HG03469 (cell line): Measurements from ENCODE around the gene KCNQ1.
"Not testable (repeated sequence)": the region's sequence is repeated elsewhere in the genome, so short reads cannot be mapped to it uniquely, and the experiment has no call there.

Experiments used
- ATAC-seq: cut with Tn5 transposase; IDR thresholded peaks from one replicate; pipeline ENCODE4 v1.9.1; 2021; ENCODE audit warnings: mild to moderate bottlenecking, moderate library complexity, moderate number of reproducible peaks; ENCODE audit not compliant: unreplicated experiment

The KCNQ1 gene

DNA sequence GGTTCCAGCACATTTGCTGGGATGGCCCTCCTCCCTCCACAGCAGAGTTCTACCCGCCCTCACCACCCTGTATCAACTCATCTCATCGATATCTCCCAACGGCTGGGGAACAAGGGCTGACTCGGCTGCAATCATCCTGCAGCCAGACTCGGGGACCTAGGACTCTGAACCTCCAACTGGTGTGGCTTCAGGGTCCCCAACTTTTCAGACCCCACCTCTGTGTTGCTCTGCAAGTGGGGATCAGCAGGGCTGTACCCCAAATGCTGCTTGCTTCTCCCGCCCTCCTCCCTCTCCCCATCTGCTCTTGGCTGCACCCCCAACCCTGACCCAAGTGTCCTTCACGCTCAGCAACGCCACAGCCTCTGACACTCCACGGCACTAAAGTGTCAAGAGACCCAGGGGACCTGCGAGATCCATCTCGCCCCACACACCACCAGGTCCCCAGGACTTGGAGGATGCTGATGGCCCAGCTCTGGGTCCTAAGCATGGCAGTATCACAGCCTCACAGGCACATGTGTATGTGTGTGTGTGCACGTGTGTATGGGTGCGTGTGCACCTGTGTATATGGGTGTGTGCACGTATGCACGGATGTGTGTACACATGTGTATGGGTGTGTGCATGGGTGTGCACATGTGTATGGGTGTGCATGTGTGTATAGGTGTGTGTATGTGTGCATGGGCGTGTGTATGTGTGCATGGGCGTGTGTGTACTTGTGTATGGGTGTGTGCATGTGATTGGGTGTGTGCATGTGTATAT lies 26.4 kb downstream of the KCNQ1 start:
- no peak for ATAC-seq

- ATAC-seq = no peak
Observed at GRCh38 chr11:2471804-2472096, 26.9 kb downstream of the KCNQ1 start.

DNA sequence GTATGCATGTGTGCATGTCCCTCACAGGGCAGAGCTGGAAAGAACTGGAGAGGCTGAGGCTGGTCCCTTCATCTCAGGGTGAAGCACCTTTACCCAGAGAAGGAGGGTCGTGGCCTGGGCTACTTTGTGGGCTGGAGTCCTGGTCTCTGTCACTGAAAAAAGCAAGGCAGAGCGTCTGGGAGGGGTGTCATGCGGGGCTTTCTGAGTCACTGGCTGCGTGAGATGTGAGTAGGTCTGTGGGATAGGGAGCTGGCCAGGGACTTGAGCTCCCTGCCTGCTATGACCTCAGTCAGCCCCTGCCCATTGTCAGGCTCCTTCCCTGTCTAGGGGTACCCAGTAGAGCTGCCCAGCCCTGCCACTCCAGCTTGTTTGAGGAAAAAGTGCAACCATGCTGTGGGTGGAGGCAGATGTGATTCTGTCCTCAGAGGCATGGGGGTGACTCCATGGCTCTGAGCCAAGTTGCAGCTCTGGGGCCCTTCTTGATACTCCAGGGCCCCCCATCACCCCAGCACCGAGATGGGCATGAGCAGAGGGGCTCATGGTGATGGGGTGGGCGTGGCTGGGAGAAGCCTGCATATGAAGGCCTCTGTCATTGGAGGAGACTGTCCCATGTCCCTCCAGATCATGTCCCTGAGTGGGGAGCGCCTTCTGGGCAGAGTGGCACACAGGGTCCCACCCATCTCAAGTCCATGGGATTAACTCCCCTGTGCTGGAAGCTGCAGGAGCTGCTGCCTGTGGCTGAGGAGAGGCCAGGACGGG lies 27.8 kb downstream of the KCNQ1 start:
- ATAC-seq = no peak

DNA sequence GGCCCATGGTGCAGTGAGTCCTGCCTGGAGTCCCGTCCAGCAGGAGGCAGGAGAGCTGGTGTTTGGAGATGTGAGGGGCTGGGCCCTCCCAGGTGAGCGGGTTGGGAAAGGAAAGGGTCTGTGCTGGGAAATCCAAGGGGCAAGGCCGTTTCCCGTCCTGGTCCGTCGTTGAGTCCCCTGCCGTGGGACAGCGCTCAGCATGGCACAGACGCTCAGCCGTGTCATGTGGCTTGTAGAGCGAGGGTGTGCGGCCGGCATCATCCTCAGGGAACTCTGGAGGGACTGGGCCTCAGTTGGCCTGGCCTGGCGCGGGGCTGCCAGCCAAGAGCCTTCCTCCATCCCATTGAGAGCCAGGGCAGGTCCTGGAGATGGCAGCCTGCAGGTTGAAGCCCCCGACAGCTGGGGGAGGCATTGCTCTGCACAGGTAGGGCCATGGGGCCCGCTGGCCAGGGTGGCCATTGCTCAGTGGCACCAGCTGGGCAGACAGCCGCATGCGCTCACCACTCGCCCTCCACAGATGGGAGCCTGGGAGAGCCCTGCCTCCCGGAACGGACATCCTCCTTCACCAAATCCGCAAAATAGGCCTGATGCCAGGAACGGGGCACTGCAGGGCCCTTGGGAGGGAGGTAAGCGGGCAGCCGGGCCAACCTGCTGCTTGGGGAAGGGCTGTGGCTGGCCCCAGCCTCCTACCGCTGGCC lies 28.7 kb downstream of the KCNQ1 start:
- no peak for ATAC-seq

DNA sequence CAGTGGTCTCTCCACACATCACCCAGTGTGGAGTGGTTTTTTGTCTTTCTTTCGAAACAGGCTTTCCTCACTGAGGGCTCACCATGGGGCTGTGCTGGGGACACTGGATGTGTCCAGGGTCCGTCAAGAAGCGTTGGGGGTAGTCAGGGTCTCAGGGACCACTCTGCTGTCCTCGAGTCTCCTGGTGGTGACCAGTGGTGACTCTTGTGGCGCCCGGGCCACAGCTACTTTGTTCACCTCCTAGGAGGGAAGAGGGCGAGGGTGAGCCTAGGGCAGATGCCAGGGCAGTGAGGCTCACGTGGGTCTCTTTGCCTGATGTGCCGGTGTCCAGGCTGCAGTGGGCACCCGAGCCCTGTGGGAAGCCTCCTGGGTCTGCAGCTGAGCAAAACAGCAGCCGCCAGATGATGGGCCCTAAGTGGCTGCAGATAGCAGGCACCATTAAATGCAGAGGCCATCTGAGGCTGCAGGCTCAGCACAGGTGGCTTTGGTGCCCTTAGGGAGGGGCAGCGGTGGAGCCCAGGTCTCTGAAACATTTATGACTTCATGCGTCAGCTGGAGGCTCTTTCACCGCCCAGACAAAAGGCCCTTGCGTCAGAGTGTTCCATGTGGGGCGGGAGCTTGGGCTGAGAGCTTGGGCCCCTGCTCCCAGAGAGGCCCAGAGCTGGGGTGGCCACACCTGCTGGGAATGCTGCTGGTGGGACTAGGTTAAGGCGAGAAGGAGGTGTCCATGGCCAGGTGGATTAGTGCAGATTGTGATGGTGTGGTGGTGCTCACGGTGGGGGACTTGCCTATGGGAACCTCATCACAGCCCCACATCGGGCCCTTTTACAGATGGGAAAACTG lies 29.5 kb downstream of the KCNQ1 start:
- no peak for ATAC-seq

DNA sequence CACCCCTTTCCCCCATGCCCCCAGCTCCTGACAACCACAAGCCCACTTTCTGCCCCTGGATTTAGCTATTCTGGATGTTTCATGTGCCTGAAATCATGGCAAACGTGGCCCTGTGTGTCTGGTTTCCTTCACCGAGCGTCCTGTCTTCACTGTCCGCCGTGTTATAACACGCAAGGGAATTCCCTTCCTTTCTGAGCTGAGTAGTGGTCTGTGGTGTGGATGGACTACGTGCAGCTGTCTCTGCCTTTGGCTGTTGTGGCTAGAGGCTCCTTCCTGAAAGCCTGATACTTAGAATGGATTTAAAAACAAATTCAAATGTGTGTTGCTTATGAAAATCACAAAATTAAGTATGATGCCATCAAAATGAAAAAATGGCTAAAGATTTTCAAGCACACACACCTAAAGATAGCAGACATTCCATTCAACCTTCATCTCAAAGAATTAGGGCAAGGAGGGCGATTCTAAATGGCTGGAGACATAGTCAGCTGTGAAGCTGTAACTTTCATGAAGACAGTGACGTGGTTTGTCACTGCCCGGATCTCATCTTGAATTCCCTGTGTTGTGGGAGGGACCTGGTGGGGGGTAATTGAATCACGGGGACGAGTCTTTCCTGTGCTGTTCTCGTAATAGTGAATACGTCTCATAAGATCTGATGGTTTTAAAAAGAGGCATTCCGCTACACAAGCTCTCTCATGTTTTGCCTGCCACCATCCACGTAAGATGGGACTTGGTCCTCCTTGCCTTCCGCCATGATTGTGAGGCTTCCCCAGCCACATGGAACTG lies 30.5 kb downstream of the KCNQ1 start:
- ATAC-seq = no peak

GRCh38 chr11:2477254-2477653 lies 32.4 kb downstream of the KCNQ1 start:
- no peak for ATAC-seq

GRCh38 chr11:2477936-2478335 lies 33.1 kb downstream of the KCNQ1 start:
- ATAC-seq = no peak

DNA sequence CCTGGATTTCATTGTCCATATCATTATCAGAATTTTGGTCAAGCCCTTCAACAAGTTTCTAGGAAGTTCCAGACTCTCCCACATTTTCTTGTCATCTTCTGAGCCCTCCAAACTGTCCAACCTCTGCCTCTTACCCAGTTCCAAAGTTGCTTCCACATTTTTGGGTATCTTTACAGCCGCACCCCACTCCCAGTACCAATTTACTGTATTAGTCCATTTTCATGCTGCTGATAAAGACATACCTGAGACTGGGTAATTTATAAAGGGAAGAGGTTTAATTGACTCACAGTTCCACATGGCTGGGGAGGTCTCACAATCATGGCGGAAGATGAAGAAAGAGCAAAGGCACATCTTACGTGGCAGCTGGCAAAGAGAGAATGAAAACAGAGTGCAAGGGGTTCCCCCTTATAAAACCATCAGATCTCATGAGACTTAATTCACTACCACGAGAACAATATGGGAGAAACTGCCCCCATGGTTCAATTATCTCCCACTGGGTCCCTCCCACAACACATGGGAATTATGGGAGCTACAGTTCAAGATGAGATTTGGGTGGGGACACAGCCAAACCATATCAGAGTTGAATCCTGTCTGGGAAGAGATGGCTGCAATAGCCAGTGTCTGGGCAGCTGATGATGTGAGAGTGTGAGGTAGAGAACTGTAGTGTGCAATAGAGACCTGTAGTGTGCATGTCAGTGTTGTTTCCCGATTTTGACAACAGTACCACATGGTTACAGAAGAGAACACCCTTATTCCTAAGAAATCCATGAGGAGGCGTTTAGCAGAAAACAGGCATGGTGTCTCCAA lies 35.5 kb downstream of the KCNQ1 start:
- not testable (repeated sequence) for ATAC-seq

- ATAC-seq = no peak
Observed at GRCh38 chr11:2480874-2481220, 36.0 kb downstream of the KCNQ1 start.

GRCh38 chr11:2481253-2481652 lies 36.4 kb downstream of the KCNQ1 start:
- no peak for ATAC-seq

GRCh38 chr11:2482204-2482603 lies 37.4 kb downstream of the KCNQ1 start:
- no peak for ATAC-seq

DNA sequence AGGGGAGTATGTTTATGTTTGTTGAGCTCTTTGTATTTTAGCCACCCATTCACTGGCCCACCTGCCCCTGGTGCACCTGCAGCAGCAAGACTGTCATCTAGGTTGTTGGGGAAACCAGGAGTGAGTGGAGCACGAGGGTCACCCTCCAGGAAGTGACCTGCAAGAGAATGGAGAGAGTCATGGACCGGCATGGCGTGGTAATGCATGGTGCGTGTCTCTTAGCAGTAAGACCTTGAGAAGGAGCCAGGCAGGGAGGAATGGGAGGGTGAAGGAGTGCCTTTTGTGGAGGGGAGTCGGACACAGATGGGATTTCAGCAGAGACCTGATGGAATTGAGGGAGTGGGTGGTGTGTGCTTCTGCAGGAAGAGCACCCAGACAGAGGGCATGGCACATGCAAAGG lies 37.9 kb downstream of the KCNQ1 start:
- ATAC-seq = no peak

GRCh38 chr11:2483426-2483825 lies 38.6 kb downstream of the KCNQ1 start:
- no peak for ATAC-seq

DNA sequence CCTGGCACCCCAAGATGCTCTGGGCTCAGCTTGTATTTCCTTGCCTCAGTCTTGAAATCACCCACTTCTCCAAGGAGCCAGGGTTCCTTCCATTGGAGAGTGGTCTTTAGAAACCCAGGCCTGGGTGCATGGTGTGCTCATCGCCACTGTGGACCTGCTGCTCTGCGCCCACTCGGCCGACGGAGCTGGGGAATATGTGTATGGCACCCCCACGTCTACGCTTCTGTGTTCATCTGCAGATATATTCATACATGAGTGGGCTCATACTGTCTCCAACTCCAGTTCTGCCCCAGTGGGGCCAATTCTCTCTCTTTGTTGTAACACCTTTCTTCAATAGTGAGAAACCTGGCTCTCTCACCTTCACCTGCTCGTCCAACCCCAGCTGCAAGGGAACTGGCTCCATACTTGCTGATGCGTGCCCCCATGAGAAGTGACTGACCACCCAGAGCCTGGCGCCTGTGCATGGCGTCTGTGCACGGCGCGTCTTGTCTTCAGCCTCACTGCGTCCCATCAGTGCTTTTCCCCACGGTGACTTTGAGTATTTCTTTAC lies 39.8 kb downstream of the KCNQ1 start:
- no peak for ATAC-seq

- no peak for ATAC-seq
Observed at GRCh38 chr11:2488004-2488403, 43.2 kb downstream of the KCNQ1 start.

DNA sequence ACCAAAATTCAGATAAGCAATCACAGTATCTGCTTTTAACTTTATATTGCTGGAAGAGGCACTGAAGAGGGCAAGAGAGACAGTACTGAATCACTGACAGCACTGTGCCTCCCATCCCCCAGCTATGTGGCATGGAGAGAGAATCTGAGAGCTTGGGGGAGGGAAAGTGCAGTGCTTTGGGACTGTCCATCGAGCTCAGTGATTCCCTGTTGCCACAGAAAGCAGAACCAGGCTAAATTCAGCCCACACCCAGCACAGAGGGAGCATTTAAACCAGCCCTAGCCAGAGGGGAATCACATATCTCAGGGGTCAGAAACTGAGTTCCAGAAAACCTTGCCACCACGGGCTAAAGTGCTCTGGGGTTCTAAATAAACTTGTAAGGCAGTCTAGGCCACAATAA lies 44.3 kb downstream of the KCNQ1 start:
- no peak for ATAC-seq

GRCh38 chr11:2497951-2498350 lies 53.1 kb downstream of the KCNQ1 start:
- not testable (repeated sequence) for ATAC-seq

GRCh38 chr11:2498750-2499149 lies 53.9 kb downstream of the KCNQ1 start:
- no peak for ATAC-seq
